ENCODE measurements around the gene DCX.

DCX gene

GRCh38 chrX:111411983-111412382 lies at the start of gene DCX:
DCX (minus strand) TSS chrX:111412192; CDS start chrX:111410398, 1,794 bp downstream.
- DNase-seq, result no peak

- no peak for DNase-seq
Measured at GRCh38 chrX:111460607-111461006, 48.6 kb upstream of the DCX start.

GRCh38 chrX:111447298-111447697 lies 35.3 kb upstream of the DCX start:
- peak; percentile 62 for DNase-seq

- DNase-seq, result peak; percentile 78
Measured at GRCh38 chrX:111445485-111445884, 33.5 kb upstream of the DCX start.

GRCh38 chrX:111444881-111445280 lies 32.9 kb upstream of the DCX start:
- DNase-seq, result peak; percentile 25

GRCh38 chrX:111443946-111444345 lies 32.0 kb upstream of the DCX start:
- no peak for DNase-seq

GRCh38 chrX:111442791-111443190 lies 30.8 kb upstream of the DCX start:
- no peak for DNase-seq

GRCh38 chrX:111435469-111435868 lies 23.5 kb upstream of the DCX start:
- DNase-seq, result no peak

- DNase-seq, result no peak
Measured at GRCh38 chrX:111431001-111431400, 19.0 kb upstream of the DCX start.

GRCh38 chrX:111411557-111411956 lies 435 bp downstream of the DCX start:
- DNase-seq, result no peak

GRCh38 chrX:111410590-111411078 lies 1.4 kb downstream of the DCX start:
- DNase-seq, result no peak

- DNase-seq, result no peak
Measured at GRCh38 chrX:111409326-111409725, 2.7 kb downstream of the DCX start.

- DNase-seq, result no peak
Measured at GRCh38 chrX:111407948-111408347, 4.0 kb downstream of the DCX start.

- DNase-seq, result no peak
Measured at GRCh38 chrX:111402344-111402743, 9.6 kb downstream of the DCX start.

- no peak for DNase-seq
Measured at GRCh38 chrX:111395149-111395548, 16.8 kb downstream of the DCX start.

- no peak for DNase-seq
Measured at GRCh38 chrX:111394569-111394968, 17.4 kb downstream of the DCX start.

- peak; percentile 2 for DNase-seq
Measured at GRCh38 chrX:111387470-111388070, 24.4 kb downstream of the DCX start.

- DNase-seq, result no peak
Measured at GRCh38 chrX:111386615-111387233, 25.3 kb downstream of the DCX start.

GRCh38 chrX:111386077-111386476 lies 25.9 kb downstream of the DCX start:
- DNase-seq, result no peak

GRCh38 chrX:111382277-111382676 lies 29.7 kb downstream of the DCX start:
- DNase-seq, result no peak

GRCh38 chrX:111376897-111377578 lies 35.0 kb downstream of the DCX start:
- peak; percentile 74 for DNase-seq

GRCh38 chrX:111376486-111376885 lies 35.5 kb downstream of the DCX start:
- no peak for DNase-seq

GRCh38 chrX:111375747-111376146 lies 36.2 kb downstream of the DCX start:
- DNase-seq, result peak; percentile 1

- no peak for DNase-seq
Measured at GRCh38 chrX:111372086-111372485, 39.9 kb downstream of the DCX start.
